H1 (cell line): ENCODE data around the gene NEK9. TPM values are rescaled to one million over a fixed set of nuclear protein-coding genes. Genes with fewer than 3 reads are reported as not detected.

ENCODE experiments used
- ATF2 ChIP-seq: IDR thresholded peaks from 2 replicates; pipeline ENCODE4 v1.6.1; 2012; ENCODE audit warnings: low read length, inconsistent platforms
- CEBPB ChIP-seq: IDR thresholded peaks from 2 replicates; pipeline ENCODE4 v1.6.1; 2012; ENCODE audit warnings: low read depth, low read length
- CHD7 ChIP-seq: fragments of 300-600 bp; sonication (generic); IDR thresholded peaks from 2 replicates; pipeline ENCODE4 v1.7.1; 2012; ENCODE audit warnings: low read length, moderate library complexity, mild to moderate bottlenecking, inconsistent platforms; ENCODE audit not compliant: insufficient replicate concordance
- KDM5A ChIP-seq: fragments of 200-600 bp; IDR thresholded peaks from 2 replicates; pipeline ENCODE4 v1.7.1; 2012; ENCODE audit warnings: mild to moderate bottlenecking, low read length, inconsistent platforms, mixed read lengths
- NRF1 ChIP-seq: IDR thresholded peaks from 2 replicates; pipeline ENCODE4 v1.6.1; 2011; ENCODE audit warnings: mild to moderate bottlenecking, low read depth, low read length, improper control_type of control experiment
- SAP30 ChIP-seq: fragments of 300-600 bp; sonication (generic); IDR thresholded peaks from 2 replicates; pipeline ENCODE4 v1.7.1; 2012; ENCODE audit warnings: low read length, moderate library complexity, mild to moderate bottlenecking, inconsistent platforms; ENCODE audit not compliant: insufficient read depth, insufficient replicate concordance
- SIX5 ChIP-seq: IDR thresholded peaks from 2 replicates; pipeline ENCODE4 v1.6.1; 2011; ENCODE audit warnings: mild to moderate bottlenecking, low read depth, low read length
- polyA plus RNA-seq, 7 experiments: library from polyadenylated mRNA; depleted of rRNA in 3 of 7; stranded (reverse) in 5 of 7; unstranded in 2 of 7; fragments of >200 nt in 5 of 7; fragments of 200-250 nt in 2 of 7; gene quantifications; 1 replicate in 5 of 7; 2 replicates in 1 of 7; 4 replicates in 1 of 7; pipeline versions ENCODE4 v1.2.1 to v1.2.3, GENCODE V29; 2011 to 2013; ENCODE audit warnings: missing spikeins in 2 of 7, mixed read lengths in 2 of 7
- total RNA-seq: library from RNA; stranded (reverse); fragmentation: NEBNext Ultra II Directional; extraction: Animal tissue kit (Norgen Biotek cat#: 25700); gene quantifications from 2 replicates; pipeline ENCODE4 v1.2.1, GENCODE V29; 2021

NEK9 gene
- total and polyA plus RNA-seq, 2 of the 8 experiments (the other 6 are each of a cell fraction or from before 2014, with no cell fraction given), result 16.0 to 43.6 TPM

- TF ChIP-seq CHD7 (no peak), SIX5 (no peak), CEBPB (no peak), ATF2 (no peak), NRF1 (no peak), KDM5A (no peak), SAP30 (no peak)
These were observed 12.8 kb downstream of the NEK9 start (continued) for GRCh38 chr14:75113932-75114539.
